Activated naive CD4-positive, alpha-beta T cell treated with Interleukin-2 at 50 U/mL for 16 hours (primary cell): ENCODE data around the gene TSPAN18.

ENCODE experiments used
- DNase-seq: peaks from one replicate; pipeline ENCODE4 v3.0.0-alpha.2; 2020

TSPAN18 gene

GRCh38 chr11:44741976-44742375 is 15.2 kb downstream of the TSPAN18 start:
- DNase-seq: no peak

- DNase-seq: no peak
Measured at GRCh38 chr11:44742508-44743246, 15.9 kb downstream of the TSPAN18 start.

- no peak for DNase-seq
Measured at GRCh38 chr11:44743326-44743725, 16.6 kb downstream of the TSPAN18 start.

GRCh38 chr11:44743959-44744557 is 17.3 kb downstream of the TSPAN18 start:
- no peak for DNase-seq

- DNase-seq: no peak
Measured at GRCh38 chr11:44746894-44747293, 20.1 kb downstream of the TSPAN18 start.

- DNase-seq: no peak
Measured at GRCh38 chr11:44747316-44747715, 20.6 kb downstream of the TSPAN18 start.

GRCh38 chr11:44747836-44748235 is 21.1 kb downstream of the TSPAN18 start:
- DNase-seq: no peak

GRCh38 chr11:44748606-44749005 is 21.8 kb downstream of the TSPAN18 start:
- DNase-seq: no peak

GRCh38 chr11:44749189-44749588 is 22.4 kb downstream of the TSPAN18 start:
- DNase-seq: no peak

GRCh38 chr11:44750551-44751465 is 24.0 kb downstream of the TSPAN18 start:
- DNase-seq: no peak

GRCh38 chr11:44752300-44752699 is 25.5 kb downstream of the TSPAN18 start:
- no peak for DNase-seq

- DNase-seq: no peak
Measured at GRCh38 chr11:44752713-44753112, 26.0 kb downstream of the TSPAN18 start.

GRCh38 chr11:44753961-44754645 is 27.3 kb downstream of the TSPAN18 start:
- DNase-seq: no peak

- DNase-seq: no peak
Measured at GRCh38 chr11:44754876-44755555, 28.3 kb downstream of the TSPAN18 start.

- DNase-seq: no peak
Measured at GRCh38 chr11:44755556-44756523, 29.1 kb downstream of the TSPAN18 start.

GRCh38 chr11:44758983-44759382 is 32.2 kb downstream of the TSPAN18 start:
- DNase-seq: no peak

- no peak for DNase-seq
Measured at GRCh38 chr11:44759743-44760476, 33.1 kb downstream of the TSPAN18 start.

GRCh38 chr11:44760477-44760872 is 33.7 kb downstream of the TSPAN18 start:
- DNase-seq: no peak

GRCh38 chr11:44760917-44761550 is 34.3 kb downstream of the TSPAN18 start:
- no peak for DNase-seq

- DNase-seq: no peak
Measured at GRCh38 chr11:44761551-44761961, 34.8 kb downstream of the TSPAN18 start.
